Cerebellar cortex (tissue), 1 donor: ENCODE data around the gene PXK.
"Not testable (repeated sequence)": the region's sequence is repeated elsewhere in the genome, so short reads cannot be mapped to it uniquely, and the experiment has no call there.

Source experiments
- DNase-seq: peaks from one replicate; pipeline ENCODE4 v3.0.0-alpha.2; 2015; ENCODE audit warnings: low spot score

PXK gene

GRCh38 chr3:58323529-58324390 lies 8.9 kb upstream of the PXK start:
- no peak for DNase-seq

- no peak for DNase-seq
Measured at GRCh38 chr3:58324391-58325390, 8.0 kb upstream of the PXK start.

DNA sequence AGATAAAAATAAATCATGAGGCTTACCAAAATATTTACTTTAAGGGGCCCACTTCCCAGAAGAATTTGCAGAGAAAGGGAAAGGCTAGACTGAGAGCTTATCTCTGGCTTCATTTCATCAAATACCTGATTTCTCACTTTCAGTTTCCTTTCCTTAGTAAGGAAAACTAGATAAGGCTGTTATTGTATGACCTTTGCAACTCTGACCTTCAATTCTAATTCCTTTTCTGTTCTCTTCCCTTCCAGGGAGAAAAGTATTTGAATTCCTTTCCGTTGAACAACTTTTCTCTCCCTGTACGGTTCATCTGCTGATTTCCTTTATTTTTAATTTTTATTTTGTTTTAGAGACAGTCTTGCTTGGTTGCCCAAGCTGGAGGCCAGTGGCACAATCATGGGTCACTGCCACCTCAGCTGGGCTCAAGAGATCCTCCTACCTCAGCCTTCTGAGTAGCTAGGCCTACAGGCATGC lies 7.1 kb upstream of the PXK start:
- no peak for DNase-seq

GRCh38 chr3:58326267-58326900 lies 6.3 kb upstream of the PXK start:
- DNase-seq: no peak

DNA sequence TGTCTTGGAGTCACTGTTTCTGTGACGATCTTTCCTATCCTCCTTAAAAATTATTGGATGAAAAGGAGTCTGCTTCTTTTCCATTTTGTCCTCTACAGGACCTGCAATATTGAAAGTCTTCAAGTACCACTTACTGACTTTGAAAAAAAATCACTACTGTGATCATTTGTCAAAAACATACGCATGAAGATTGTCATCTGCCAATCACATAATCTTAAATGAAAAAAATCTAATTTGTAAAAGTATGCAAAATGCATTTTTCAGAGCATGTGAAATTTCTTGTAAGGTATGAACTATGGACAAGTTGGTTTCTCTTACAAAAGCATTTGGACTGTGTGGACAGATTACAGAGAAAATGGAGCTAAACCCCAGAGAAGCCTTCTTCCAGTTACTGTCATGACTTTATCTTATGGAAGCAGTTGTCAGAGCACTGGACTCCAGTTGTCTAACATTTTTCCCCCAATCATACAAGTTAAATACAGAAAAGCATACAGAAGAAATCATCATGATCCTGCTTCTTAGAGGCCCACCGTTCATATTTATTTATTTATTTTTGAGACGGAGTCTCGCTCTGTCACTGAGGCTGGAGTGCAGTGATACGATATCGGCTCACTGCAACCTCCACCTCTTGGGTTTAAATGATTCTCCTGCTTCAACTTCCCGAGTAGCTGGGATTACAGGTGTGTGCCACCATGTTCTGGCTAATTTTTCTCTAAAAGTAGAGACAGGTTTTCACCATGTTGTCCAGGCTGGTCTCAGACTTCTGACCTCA lies 3.4 kb upstream of the PXK start:
- DNase-seq: no peak

- no peak for DNase-seq
Measured at GRCh38 chr3:58329922-58330413, 2.7 kb upstream of the PXK start.

- DNase-seq: no peak
Measured at GRCh38 chr3:58331593-58332152, 1.0 kb upstream of the PXK start.

- peak; percentile 53 for DNase-seq
Measured at GRCh38 chr3:58333206-58334012, 717 bp downstream of the PXK start.

GRCh38 chr3:58334013-58334321 lies 1.3 kb downstream of the PXK start:
- DNase-seq: no peak

GRCh38 chr3:58334506-58334884 lies 1.8 kb downstream of the PXK start:
- no peak for DNase-seq

DNA sequence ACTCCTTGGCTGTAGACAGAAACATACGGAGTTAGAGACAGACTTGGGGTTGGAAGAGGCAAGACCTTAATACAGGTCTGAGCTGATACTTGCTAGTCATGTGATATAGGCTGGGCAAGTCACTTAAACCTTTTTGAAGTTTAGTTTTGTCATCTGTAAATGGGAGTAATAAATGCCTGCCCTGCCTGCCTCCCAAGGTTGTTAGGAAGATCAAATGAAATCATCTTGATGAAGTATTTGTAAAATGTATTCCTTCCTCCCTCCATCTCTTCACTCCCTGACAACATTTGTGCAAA lies 2.9 kb downstream of the PXK start:
- no peak for DNase-seq

GRCh38 chr3:58336135-58336882 lies 3.6 kb downstream of the PXK start:
- no peak for DNase-seq

GRCh38 chr3:58337190-58337589 lies 4.5 kb downstream of the PXK start:
- no peak for DNase-seq

GRCh38 chr3:58339146-58339545 lies 6.5 kb downstream of the PXK start:
- DNase-seq: not testable (repeated sequence)

- DNase-seq: no peak
Measured at GRCh38 chr3:58340594-58341244, 8.0 kb downstream of the PXK start.

- no peak for DNase-seq
Measured at GRCh38 chr3:58341376-58341775, 8.7 kb downstream of the PXK start.

DNA sequence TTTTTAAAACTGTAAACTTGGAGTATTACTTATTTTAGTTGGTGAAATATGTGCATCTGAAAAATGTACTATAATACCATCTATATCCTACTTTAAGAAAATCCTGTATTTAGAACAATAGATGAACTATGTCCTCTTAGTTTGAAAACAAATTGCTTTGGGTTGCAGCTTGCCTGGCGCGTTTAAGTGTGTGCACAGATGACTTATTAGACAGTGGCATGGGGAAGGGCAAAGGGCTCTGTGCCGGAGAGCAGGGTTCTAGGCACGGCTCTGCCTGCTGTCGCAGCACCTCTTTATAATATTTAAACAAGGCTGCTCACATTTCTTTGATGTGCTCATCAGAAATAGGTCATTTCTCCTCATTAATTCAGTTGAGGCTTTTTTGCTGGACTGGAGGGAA lies 10.0 kb downstream of the PXK start:
- no peak for DNase-seq

GRCh38 chr3:58345457-58345856 lies 12.8 kb downstream of the PXK start:
- no peak for DNase-seq

DNA sequence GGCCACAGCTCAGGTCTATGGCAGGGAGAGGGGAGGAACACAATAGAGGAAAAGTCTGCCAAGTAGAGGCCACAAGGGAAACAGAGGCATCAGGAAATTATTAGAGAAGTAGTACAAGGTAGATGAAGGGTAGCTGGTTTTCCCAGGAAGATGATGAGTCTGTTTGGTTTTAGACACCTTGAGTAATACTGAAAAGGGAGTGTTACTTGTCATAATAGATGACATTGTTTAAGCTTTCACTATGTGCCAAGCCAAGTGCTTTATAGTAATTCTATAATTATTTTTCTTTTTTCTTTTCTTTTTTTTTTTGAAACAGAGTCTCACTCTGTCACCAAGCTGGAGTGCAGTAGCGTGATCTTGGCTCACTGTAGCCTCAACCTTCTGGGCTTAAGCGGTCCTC lies 13.7 kb downstream of the PXK start:
- DNase-seq: no peak
